Measurements from ENCODE around the gene FOXR1.

FOXR1 gene

DNA sequence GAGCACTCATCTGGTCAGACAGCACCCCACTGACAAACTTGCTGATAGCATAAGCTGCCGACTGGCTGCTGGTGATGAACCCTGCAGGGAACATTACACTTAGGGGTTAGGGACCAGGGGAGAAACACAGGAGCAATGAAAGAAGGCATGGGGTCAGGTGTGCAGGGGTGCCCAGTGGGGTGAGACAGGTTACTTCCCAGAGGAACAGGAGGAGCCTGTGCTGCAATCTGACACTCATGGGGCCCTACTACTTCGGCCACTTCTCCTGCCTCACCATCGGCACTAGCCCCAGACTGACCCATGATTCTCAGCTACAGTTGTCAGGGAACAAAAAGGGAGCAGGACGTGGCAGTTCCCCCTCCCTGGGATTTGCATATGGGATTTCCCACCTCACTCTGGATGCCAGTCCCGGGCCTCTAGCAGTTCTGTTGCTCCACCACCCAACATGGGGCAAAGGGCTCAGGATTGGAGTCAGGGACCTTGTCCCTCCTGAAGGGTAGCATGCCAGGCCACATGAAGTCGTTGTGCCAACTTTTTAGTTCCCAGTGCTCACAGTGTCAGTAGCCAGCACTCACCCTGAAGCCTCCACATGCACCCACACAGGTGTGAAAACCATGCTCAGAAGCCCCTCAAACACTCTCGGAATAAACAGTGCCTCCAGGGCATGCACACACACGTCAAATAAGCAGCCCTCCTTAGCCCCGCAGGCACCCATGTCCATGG lies 56.9 kb downstream of the FOXR1 start:
- no peak for DNase-seq

DNA sequence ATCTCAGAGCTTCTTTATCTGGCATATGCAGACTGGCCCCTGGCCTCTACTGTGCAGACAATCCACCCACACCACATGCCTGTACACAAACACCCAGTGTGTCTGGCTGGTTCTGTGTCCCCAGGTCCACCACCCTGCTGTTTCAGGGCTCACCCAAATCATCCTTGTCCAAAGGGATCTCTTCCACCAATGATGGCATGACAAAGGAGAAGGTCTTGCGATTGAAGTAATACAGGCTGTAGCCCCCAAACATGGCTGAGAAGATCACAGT lies 57.4 kb downstream of the FOXR1 start:
- no peak for DNase-seq

DNA sequence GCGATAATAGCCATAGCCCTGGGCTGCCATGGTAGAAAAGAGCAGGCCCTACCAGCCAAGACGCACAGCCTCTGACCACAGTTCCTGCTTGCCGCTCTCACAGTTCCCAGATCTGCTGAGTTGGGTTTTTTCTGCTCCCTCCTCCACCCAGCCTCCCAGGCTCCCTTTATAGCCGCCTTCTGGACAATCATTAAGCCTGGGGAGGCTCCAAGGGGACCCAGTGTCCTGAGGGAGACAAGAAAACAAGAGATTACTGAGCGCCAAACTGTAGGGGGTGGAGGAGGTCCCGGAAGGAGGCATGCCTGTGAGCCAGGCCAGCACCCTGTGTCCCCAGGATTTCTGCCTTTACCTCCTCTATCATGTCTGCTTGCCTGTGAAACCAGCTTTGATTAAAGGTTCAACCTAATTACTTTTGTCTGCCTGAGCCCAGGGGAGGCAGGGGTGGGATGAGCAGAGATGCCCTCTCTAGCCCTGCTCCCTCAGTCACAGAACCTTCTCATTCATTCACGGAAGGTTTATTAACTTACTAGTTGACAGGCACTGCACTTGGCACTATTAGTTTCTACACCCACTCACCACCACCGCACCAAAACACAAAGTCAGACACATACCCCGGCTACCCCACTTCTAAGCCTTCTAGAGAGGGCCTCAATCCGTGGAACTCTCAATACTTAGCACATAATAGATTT lies 57.9 kb downstream of the FOXR1 start:
- DNase-seq = no peak

DNA sequence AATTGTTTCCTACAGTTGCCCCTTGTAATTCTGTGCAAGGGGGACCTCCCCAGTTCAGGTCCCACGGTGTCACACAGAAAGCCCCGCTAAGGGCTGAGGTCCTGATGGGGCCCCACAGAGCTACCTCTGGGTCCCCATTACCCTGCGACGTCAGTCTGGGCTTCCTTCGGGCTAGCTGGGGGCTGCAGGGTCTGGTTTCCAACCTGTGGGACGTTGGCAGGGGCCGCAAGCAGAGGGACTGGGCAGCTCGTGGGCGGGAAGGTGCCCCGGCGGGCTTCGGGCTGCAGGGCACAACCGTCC lies 58.4 kb downstream of the FOXR1 start:
- DNase-seq = no peak

DNA sequence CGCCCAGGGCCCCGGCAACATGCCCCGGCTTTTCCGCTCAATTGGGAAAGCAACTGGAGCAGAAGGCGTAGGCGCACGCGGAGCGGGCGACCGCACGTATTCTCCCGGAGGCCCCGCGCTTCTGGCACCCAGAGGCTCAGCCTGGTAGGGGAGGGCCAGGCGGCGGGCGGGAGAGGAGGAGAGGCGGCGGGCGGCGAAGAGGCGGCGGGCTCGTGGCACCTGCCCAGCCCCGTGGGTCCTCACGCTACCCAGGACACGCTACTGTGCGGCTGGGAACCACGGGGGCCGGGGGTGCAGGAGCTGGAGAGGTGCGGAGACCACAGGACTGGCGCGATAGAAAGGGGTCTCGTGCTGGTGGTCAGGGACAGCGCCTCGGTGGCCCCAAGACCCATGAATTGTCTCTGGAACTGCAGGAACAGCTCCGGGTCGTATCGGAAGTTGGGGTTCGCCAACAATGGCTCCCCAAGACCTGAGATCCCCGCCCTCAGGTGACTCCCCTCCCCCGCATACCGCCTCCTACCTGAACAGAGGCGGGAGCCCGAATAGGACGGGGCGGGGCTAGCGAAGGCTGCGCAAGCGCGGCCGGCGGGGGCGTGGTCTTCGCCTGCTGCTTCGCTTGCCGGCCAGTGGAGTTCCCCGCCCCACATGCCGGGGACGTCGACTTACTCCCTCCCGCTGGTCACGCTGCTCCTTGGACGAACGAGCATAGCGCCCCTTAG lies 58.9 kb downstream of the FOXR1 start, which contains the start of gene SLC37A4:
SLC37A4 (minus strand) TSS at position 549 of the 719 bp plus-strand sequence.
- peak; percentile 98 for DNase-seq
